Caco-2 (cell line): Measurements from ENCODE around the gene CD2AP. TPM values are rescaled to one million over a fixed set of nuclear protein-coding genes. Genes with fewer than 3 reads are reported as not detected.

Experiments used
- BruUV-seq: library from RNA; stranded (reverse); fragments of 400-500 nt; replicated peaks from 2 replicates; lab custom pipeline; 2021; lab: Mats Ljungman, UMichigan
- CTCF ChIA-PET: fragments of 300-600 bp; sonication (Branson Sonifier 250); formaldehyde crosslinking; loops from one replicate; lab custom pipeline; 2022; ENCODE audit warnings: antibody characterized with exemption; lab: Charles Lee
- POLR2A ChIA-PET: fragments of 300-600 bp; sonication (Branson Sonifier 250); formaldehyde crosslinking; loops from one replicate; lab custom pipeline; 2022; ENCODE audit warnings: antibody characterized with exemption; lab: Charles Lee
- DNase-seq, 2 experiments: peaks; one replicate each; pipeline versions ENCODE4 v3.0.0 to v3.0.0-alpha.2; 2020 to 2022
- H3K27me3 ChIP-seq: replicated peaks from 2 replicates; pipeline ENCODE4 v1.6.0; 2011; ENCODE audit warnings: low read length; ENCODE audit not compliant: control insufficient read depth, insufficient read depth
- H3K36me3 ChIP-seq: 2 replicates; pipeline ENCODE4 v1.5.1; 2011; ENCODE audit warnings: low read length; ENCODE audit not compliant: control insufficient read depth, insufficient read depth
- H3K4me1 ChIP-seq: fragments of 250-450 bp; sonication (Bioruptor Pico); 2 replicates; pipeline ENCODE4 v1.5.1; 2020; ENCODE audit warnings: mild to moderate bottlenecking
- H3K4me3 ChIP-seq: 2 replicates; pipeline ENCODE4 v1.5.1; 2011; ENCODE audit warnings: low read depth, mild to moderate bottlenecking, control low read depth, low read length
- H3K9me3 ChIP-seq: fragments of 250-450 bp; sonication (Bioruptor Pico); 2 replicates; pipeline ENCODE4 v1.5.1; 2020; ENCODE audit warnings: mild to moderate bottlenecking, moderate library complexity
- H3K27ac Mint-ChIP-seq: one replicate; pipeline ENCODE4 v1.8.0; 2022; ENCODE audit warnings: mixed read lengths; ENCODE audit not compliant: unreplicated experiment
- H3K27me3 Mint-ChIP-seq: one replicate; pipeline ENCODE4 v1.8.0; 2022; ENCODE audit warnings: mixed read lengths; ENCODE audit not compliant: insufficient read depth, unreplicated experiment
- H3K36me3 Mint-ChIP-seq: one replicate; pipeline ENCODE4 v1.8.0; 2022; ENCODE audit warnings: mild to moderate bottlenecking, mixed read lengths; ENCODE audit not compliant: insufficient read depth, unreplicated experiment
- H3K4me1 Mint-ChIP-seq: one replicate; pipeline ENCODE4 v1.8.0; 2022; ENCODE audit warnings: low read depth, mixed read lengths; ENCODE audit not compliant: unreplicated experiment
- H3K4me3 Mint-ChIP-seq: one replicate; pipeline ENCODE4 v1.8.0; 2022; ENCODE audit warnings: mild to moderate bottlenecking, moderate library complexity, mixed read lengths; ENCODE audit not compliant: unreplicated experiment
- H3K9me3 Mint-ChIP-seq: one replicate; pipeline ENCODE4 v1.8.0; 2022; ENCODE audit warnings: mixed read lengths; ENCODE audit not compliant: unreplicated experiment
- intact Hi-C: fragments of 100-400 bp; cut with micrococcal nuclease; formaldehyde crosslinking; loops from one replicate; pipeline ENCODE4 v1.10.0; 2022; ENCODE audit not compliant: unreplicated experiment
- total RNA-seq: library from RNA; stranded (reverse); gene quantifications from 2 replicates; pipeline ENCODE4 v1.2.3, GENCODE V29; 2022
- TF ChIP-seq, protein P1 (sequence below), 2 experiments: fragments of 200-600 bp in 1 of 2; IDR thresholded peaks; 1 replicate in 1 of 2; 2 replicates in 1 of 2; pipeline versions ENCODE4 v1.5.1 to v1.8.0; 2011 to 2022; ENCODE audit warnings: antibody characterized with exemption in 1 of 2, control low read depth in 1 of 2, inconsistent platforms in 1 of 2, low read depth in 1 of 2, low read length in 1 of 2, mild to moderate bottlenecking in 1 of 2, moderate library complexity in 1 of 2; ENCODE audit not compliant: insufficient read depth in 1 of 2, severe bottlenecking in 1 of 2, unreplicated experiment in 1 of 2

The CD2AP gene
- total RNA-seq, 1 experiment from 2014 or later, result 65.3 TPM

DNA sequence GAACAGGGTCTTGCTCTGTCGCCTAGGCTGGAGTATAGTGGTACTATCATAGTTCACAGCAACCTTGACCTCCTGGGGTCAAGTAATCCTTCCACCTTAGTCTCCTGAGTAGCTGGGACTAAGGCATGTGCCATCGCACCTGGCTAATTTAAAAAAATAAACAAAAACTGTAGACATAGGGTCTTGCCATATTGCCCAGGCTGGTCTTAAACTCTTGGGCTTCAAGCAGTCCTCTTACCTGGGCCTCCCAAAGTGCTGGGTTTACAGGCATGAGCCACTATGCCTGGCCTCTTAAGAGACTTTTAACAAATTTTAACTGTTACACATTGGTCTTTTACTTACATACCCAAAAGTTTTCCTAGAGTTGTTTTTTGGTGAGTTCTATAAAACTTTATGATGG, 12.4 kb downstream of the CD2AP start:
- peaks cover 8% of the 10 kb centered on the region for H3K36me3 Mint-ChIP-seq
- ChIA-PET POLR2A (no interaction called here), CTCF (no interaction called here)
- no peak for DNase-seq
- H3K27ac Mint-ChIP-seq, result no peak overlapping the region
- Histone ChIP-seq H3K4me1 (peaks cover 45% of the 10 kb centered on the region), H3K27me3 (no peaks in the 10 kb centered on the region), H3K9me3 (0 out of 2 replicates have a peak, but pooled peaks cover 3% of the 10 kb centered on the region), H3K4me3 (no peak overlapping the region), H3K36me3 (no peaks in the 10 kb centered on the region)
- H3K4me3 Mint-ChIP-seq, result no peak overlapping the region
- H3K9me3 Mint-ChIP-seq, result no peaks in the 10 kb centered on the region
- H3K27me3 Mint-ChIP-seq, result no peaks in the 10 kb centered on the region
- intact Hi-C loops, result no loop called here
- TF ChIP-seq, protein P1, sequence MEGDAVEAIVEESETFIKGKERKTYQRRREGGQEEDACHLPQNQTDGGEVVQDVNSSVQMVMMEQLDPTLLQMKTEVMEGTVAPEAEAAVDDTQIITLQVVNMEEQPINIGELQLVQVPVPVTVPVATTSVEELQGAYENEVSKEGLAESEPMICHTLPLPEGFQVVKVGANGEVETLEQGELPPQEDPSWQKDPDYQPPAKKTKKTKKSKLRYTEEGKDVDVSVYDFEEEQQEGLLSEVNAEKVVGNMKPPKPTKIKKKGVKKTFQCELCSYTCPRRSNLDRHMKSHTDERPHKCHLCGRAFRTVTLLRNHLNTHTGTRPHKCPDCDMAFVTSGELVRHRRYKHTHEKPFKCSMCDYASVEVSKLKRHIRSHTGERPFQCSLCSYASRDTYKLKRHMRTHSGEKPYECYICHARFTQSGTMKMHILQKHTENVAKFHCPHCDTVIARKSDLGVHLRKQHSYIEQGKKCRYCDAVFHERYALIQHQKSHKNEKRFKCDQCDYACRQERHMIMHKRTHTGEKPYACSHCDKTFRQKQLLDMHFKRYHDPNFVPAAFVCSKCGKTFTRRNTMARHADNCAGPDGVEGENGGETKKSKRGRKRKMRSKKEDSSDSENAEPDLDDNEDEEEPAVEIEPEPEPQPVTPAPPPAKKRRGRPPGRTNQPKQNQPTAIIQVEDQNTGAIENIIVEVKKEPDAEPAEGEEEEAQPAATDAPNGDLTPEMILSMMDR (IDR thresholded peaks at IDR 0.05; ENCODE audit: insufficient read depth in 1 of 2, low read depth in 1 of 2, low read length in 1 of 2, severe bottlenecking in 1 of 2, unreplicated experiment in 1 of 2), result no peak
- no TSS peak for BruUV-seq
- H3K4me1 Mint-ChIP-seq, result peaks cover 42% of the 10 kb centered on the region

DNA sequence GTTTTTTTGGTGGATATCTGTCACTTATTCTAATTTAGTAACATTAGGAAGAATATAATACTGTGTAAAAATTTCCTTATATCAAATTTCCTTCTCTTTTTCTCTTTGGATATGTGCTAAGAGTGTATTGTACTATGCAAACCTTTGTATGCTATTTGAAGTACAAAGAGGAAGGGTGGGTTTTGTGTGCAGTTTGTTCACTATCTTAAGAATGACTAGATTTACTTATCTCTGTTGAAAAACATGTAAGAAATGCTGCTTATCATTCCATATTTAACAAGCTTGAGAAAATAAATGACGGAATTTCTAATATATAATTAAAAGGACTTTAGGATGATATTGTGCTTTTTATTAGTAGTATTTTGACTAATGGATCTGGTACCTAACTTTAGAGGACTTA, 13.1 kb downstream of the CD2AP start:
- Histone ChIP-seq H3K9me3 (0 out of 2 replicates have a peak, but pooled peaks cover 3% of the 10 kb centered on the region), H3K27me3 (no peaks in the 10 kb centered on the region), H3K4me1 (peaks cover 43% of the 10 kb centered on the region), H3K4me3 (no peak overlapping the region), H3K36me3 (no peaks in the 10 kb centered on the region; the same call in 1 of the 2 replicates)
- ChIA-PET CTCF (no interaction called here), POLR2A (no interaction called here)
- TF ChIP-seq, protein P1 (IDR thresholded peaks at IDR 0.05; ENCODE audit: insufficient read depth in 1 of 2, low read depth in 1 of 2, low read length in 1 of 2, severe bottlenecking in 1 of 2, unreplicated experiment in 1 of 2), result no peak
- H3K4me3 Mint-ChIP-seq, result no peak overlapping the region
- peaks cover 8% of the 10 kb centered on the region for H3K36me3 Mint-ChIP-seq
- intact Hi-C loops, result no loop called here
- H3K27ac Mint-ChIP-seq, result no peak overlapping the region
- H3K9me3 Mint-ChIP-seq, result no peaks in the 10 kb centered on the region
- BruUV-seq, result no TSS peak
- H3K4me1 Mint-ChIP-seq, result peaks cover 46% of the 10 kb centered on the region
- no peak for DNase-seq
- H3K27me3 Mint-ChIP-seq, result no peaks in the 10 kb centered on the region

DNA sequence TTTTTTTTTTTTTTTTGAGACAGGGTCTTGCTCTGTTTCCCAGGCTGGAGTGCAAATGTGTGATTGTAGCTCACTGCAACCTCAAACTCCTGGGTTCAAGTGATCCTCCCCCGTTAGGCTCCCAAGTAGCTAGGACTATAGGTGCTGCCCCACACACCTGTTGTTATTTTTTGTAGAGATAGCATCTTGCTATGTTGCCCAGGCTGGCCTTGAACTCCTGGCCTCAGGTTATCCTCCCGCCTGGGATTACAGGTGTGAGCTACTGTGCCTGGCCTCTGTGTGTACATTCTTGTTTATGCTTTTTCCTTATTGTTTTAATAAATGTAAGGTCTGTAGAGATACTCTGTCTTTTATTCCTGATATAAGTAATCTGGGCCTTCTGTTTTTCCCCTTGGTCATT, 14.8 kb downstream of the CD2AP start:
- H3K27me3 Mint-ChIP-seq, result no peaks in the 10 kb centered on the region
- no peak for DNase-seq
- no peaks in the 10 kb centered on the region; the same call in 1 of the 2 replicates for H3K36me3 ChIP-seq
- H3K36me3 Mint-ChIP-seq, result no peaks in the 10 kb centered on the region
- no peak overlapping the region for H3K27ac Mint-ChIP-seq
- POLR2A ChIA-PET, result no interaction called here
- CTCF ChIA-PET, result no interaction called here
- H3K4me1 ChIP-seq, result peaks cover 36% of the 10 kb centered on the region
- TF ChIP-seq, protein P1 (IDR thresholded peaks at IDR 0.05; ENCODE audit: insufficient read depth in 1 of 2, low read depth in 1 of 2, low read length in 1 of 2, severe bottlenecking in 1 of 2, unreplicated experiment in 1 of 2), result no peak
- no peaks in the 10 kb centered on the region for H3K9me3 Mint-ChIP-seq
- H3K4me1 Mint-ChIP-seq, result peaks cover 61% of the 10 kb centered on the region
- intact Hi-C loops, result no loop called here
- BruUV-seq, result no TSS peak
- H3K27me3 ChIP-seq, result no peaks in the 10 kb centered on the region
- H3K9me3 ChIP-seq, result 0 out of 2 replicates have a peak, but pooled peaks cover 3% of the 10 kb centered on the region
- no peak overlapping the region for H3K4me3 ChIP-seq
- no peak overlapping the region for H3K4me3 Mint-ChIP-seq
